ENCODE data around the gene IFITM1. TPM values are rescaled to one million over a fixed set of nuclear protein-coding genes. Genes with fewer than 3 reads are reported as not detected.

Gene IFITM1
- total and polyA plus RNA-seq, 2 of the 13 experiments (the other 11 are each of a cell fraction or from before 2014, with no cell fraction given): 0.38 to 11.1 TPM

DNA sequence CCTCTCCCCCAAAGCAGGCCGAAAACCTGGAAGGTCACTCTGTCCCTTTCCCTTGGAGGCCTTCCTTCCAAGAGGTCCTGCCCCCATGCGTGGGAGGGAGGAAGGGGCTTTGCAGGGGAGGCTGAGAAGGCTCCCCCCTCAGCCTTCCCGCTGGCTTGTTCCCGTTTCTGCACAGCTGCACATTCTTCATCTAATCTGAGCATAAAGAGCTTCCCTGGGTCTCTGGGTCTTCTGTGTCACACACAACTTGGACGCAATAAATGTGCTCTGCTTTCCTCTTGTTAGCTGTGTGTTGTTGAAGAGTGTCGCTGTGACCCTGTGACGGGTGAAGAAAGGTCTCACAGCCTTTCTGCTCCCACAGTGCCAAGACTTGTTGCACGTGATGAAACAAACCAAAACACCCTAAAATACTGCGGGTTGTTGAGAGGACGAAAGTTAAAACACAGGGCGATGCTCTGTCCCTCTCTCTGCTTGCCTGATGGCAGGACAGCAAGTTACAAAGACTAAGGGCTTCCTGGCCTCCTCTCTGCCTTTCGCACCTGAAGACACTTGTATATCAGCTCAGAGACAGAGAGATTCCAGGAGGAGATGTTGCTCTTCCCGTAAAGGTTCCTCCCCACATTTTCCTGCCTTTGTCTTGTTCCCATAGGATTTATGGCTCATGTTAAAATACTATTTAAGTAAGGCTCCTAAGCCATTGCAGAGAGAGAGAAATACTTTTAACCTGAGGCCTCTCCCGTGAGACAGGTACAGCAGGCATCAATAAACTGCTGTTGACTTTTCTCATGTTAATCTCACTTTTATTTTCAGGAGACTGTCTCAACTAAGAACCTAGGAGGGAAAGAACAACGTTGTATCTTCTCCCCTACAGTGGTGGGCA lies 22.2 kb downstream of the IFITM1 start:
- Histone ChIP-seq H3K4me1 (ENCODE audit: insufficient read depth, low read length) (peaks cover 23% of the 10 kb centered on the region), H3K9me3 (ENCODE audit: low read length) (no peaks in the 10 kb centered on the region), H3K36me3 (replicated peaks in 1 of 2; ENCODE audit: control insufficient read depth in 1 of 2, insufficient read depth in 2 of 2, low read length in 2 of 2) (no peaks in the 10 kb centered on the region), H3K4me3 (replicated peaks in 1 of 3; ENCODE audit: insufficient read depth in 1 of 3, low read depth in 2 of 3, low read length in 3 of 3) (peak overlapping the region in 1 of 3 experiments; percentile 34; a peak in 2 of 6 replicates), H3K27ac (ENCODE audit: extremely low read length, insufficient read depth, low read length) (no peak overlapping the region), H3K9ac (ENCODE audit: insufficient read depth, low read depth, low read length) (peak overlapping the region; percentile 50; the same call in 1 of the 2 replicates), H3K79me2 (ENCODE audit: insufficient read depth, low read length) (no peaks in the 10 kb centered on the region), H2AFZ (ENCODE audit: low read length) (peak overlapping the region; percentile 91), H3K27me3 (ENCODE audit: control insufficient read depth in 1 of 2, insufficient read depth in 2 of 2, low read length in 2 of 2) (peaks cover 0 to 13% of the 10 kb centered on the region in 2 experiments; a peak in 3 of 5 replicates), H3K4me2 (ENCODE audit: low read depth, low read length) (peak overlapping the region; percentile 68), H4K20me1 (ENCODE audit: insufficient read depth, low read length) (no peaks in the 10 kb centered on the region)
- in situ Hi-C loops (cut with HindIII; ENCODE audit: extremely low pct_ligation_motif_present, low pct_unique_long_range_greater_than_20kb): no loop called here
- BruUV-seq (replicated peaks): no TSS peak
- DNase-seq (ENCODE audit: low spot score) (no peak), ATAC-seq (peak; percentile 35; the same call in 2 of the 3 replicates), FAIRE-seq (no peak)
- intact Hi-C loops (cut with micrococcal nuclease; ENCODE audit: unreplicated experiment): no loop called here
- 7% methylated on average over 13 of the region's 15 CpGs for WGBS (ENCODE audit: low lambda C conversion rate)
- ChIA-PET CTCF (ENCODE audit: low intra/inter-chr PET ratio, low total read pairs) (no interaction called here), POLR2A (interaction anchor here (1.7 to 3.0 kb wide), 3 partner anchors 9 to 20 kb away, joined by 6 to 8 read pairs (median 8); no protein-coding TSS in a partner anchor)
- no peak for TF ChIP-seq ZNF282 (IDR thresholded peaks at IDR 0.05; ENCODE audit: partially characterized antibody)
- TF ChIP-seq, protein P1, sequence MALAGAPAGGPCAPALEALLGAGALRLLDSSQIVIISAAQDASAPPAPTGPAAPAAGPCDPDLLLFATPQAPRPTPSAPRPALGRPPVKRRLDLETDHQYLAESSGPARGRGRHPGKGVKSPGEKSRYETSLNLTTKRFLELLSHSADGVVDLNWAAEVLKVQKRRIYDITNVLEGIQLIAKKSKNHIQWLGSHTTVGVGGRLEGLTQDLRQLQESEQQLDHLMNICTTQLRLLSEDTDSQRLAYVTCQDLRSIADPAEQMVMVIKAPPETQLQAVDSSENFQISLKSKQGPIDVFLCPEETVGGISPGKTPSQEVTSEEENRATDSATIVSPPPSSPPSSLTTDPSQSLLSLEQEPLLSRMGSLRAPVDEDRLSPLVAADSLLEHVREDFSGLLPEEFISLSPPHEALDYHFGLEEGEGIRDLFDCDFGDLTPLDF (CRISPR knock-in tag; IDR thresholded peaks at IDR 0.05): no peak
- TF ChIP-seq HDAC6 (IDR thresholded peaks at IDR 0.05; ENCODE audit: low read depth, low read length): no peak
- no peak for TF ChIP-seq ZNF577 (CRISPR knock-in tag; IDR thresholded peaks at IDR 0.05; ENCODE audit: borderline replicate concordance, low read depth)
- TF ChIP-seq CHD4 (IDR thresholded peaks at IDR 0.05; ENCODE audit: borderline replicate concordance, low read length): no peak
- no peak for TF ChIP-seq ZSCAN12 (CRISPR knock-in tag; IDR thresholded peaks at IDR 0.05)
- TF ChIP-seq, protein P2, sequence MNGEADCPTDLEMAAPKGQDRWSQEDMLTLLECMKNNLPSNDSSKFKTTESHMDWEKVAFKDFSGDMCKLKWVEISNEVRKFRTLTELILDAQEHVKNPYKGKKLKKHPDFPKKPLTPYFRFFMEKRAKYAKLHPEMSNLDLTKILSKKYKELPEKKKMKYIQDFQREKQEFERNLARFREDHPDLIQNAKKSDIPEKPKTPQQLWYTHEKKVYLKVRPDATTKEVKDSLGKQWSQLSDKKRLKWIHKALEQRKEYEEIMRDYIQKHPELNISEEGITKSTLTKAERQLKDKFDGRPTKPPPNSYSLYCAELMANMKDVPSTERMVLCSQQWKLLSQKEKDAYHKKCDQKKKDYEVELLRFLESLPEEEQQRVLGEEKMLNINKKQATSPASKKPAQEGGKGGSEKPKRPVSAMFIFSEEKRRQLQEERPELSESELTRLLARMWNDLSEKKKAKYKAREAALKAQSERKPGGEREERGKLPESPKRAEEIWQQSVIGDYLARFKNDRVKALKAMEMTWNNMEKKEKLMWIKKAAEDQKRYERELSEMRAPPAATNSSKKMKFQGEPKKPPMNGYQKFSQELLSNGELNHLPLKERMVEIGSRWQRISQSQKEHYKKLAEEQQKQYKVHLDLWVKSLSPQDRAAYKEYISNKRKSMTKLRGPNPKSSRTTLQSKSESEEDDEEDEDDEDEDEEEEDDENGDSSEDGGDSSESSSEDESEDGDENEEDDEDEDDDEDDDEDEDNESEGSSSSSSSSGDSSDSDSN (CRISPR knock-in tag; IDR thresholded peaks at IDR 0.05): no peak
- no peak for TF ChIP-seq ZNF720 (CRISPR knock-in tag; IDR thresholded peaks at IDR 0.05)
- TF ChIP-seq BHLHE40 (IDR thresholded peaks at IDR 0.05; ENCODE audit: low read length): no peak
- TF ChIP-seq NFYB (CRISPR knock-in tag; IDR thresholded peaks at IDR 0.05): no peak
- TF ChIP-seq PLRG1 (conservative IDR thresholded peaks at IDR 0.05): no peak
- TF ChIP-seq HHEX (CRISPR knock-in tag; IDR thresholded peaks at IDR 0.05): no peak
- TF ChIP-seq NFIB (CRISPR knock-in tag; IDR thresholded peaks at IDR 0.05; ENCODE audit: borderline replicate concordance): no peak
- TF ChIP-seq MIXL1 (CRISPR knock-in tag; IDR thresholded peaks at IDR 0.05): no peak
- TF ChIP-seq ASH2L (IDR thresholded peaks at IDR 0.05; ENCODE audit: insufficient read length, low read depth, low read length): no peak
- no peak for TF ChIP-seq ZNF569 (CRISPR knock-in tag; IDR thresholded peaks at IDR 0.05; ENCODE audit: borderline replicate concordance)
- TF ChIP-seq HOXD1 (CRISPR knock-in tag; IDR thresholded peaks at IDR 0.05): no peak
- no peak for TF ChIP-seq ZNF563 (CRISPR knock-in tag; IDR thresholded peaks at IDR 0.05)
- TF ChIP-seq PTBP1 (IDR thresholded peaks at IDR 0.05; ENCODE audit: low read depth, low read length, poor library complexity, severe bottlenecking): no peak
